ENCODE measurements around the gene ZFP3. TPM values are rescaled to one million over a fixed set of nuclear protein-coding genes. Genes with fewer than 3 reads are reported as not detected.

ZFP3 gene
- total and polyA plus RNA-seq, 2 of the 4 experiments (the other 2 are of a cell fraction), result 0.54 to 0.75 TPM

- POLR2A ChIA-PET (ENCODE audit: unreplicated experiment), result no interaction called here
- peak within 1 kb of the TSS; percentile 59 for H3K14ac ChIP-seq (replicated peaks; ENCODE audit: low read depth, low read length)
- WGBS, 2 experiments (ENCODE audit: extremely low coverage in 2 of 2, insufficient read length in 1 of 2), result 1% methylated on average over 41 of the region's 69 CpGs; no CpG with 5 or more reads in 1 of the 2 experiments
- peak; percentile 88 for DNase-seq
- intact Hi-C loops (cut with micrococcal nuclease) (no loop called here), dilution Hi-C loops (cut with HindIII; ENCODE audit: low sequenced_read_pairs, unreplicated experiment) (no loop called here), in situ Hi-C loops (cut with MboI; ENCODE audit: low sequenced_read_pairs) (no loop called here)
- BruUV-seq (replicated peaks), result no TSS peak
- peaks cover 15% of the 10 kb centered on the region for H3K27me3 ChIP-seq (ENCODE audit: control insufficient read depth, insufficient read depth, low read length)
- H3K9me1 ChIP-seq (ENCODE audit: insufficient read depth, low read length), result no peaks in the 10 kb centered on the region
- H3K23ac ChIP-seq (ENCODE audit: low read depth, low read length), result peak within 1 kb of the TSS; percentile 44
- H2BK20ac ChIP-seq (ENCODE audit: low read depth, low read length), result no peak within 1 kb of the TSS
- ATAC-seq (ENCODE audit: low read depth), result peak; percentile 96
- peak within 1 kb of the TSS; percentile 99 for H2AFZ ChIP-seq (replicated peaks; ENCODE audit: low read length, poor library complexity)
- H4K20me1 ChIP-seq (ENCODE audit: insufficient read depth, low read length), result no peaks in the 10 kb centered on the region
- H4K8ac ChIP-seq (ENCODE audit: low read depth in 2 of 2, low read length in 2 of 2), result peak within 1 kb of the TSS; percentile 92 to 93
- peaks cover 16% of the 10 kb centered on the region for H3K9me3 ChIP-seq (ENCODE audit: control insufficient read depth, insufficient read depth, low read length)
- H3K79me1 ChIP-seq (ENCODE audit: low read depth in 1 of 2, low read length in 2 of 2), result peaks cover 10 to 20% of the 10 kb centered on the region in 2 experiments
- 0 out of 2 replicates have a peak within 1 kb of the TSS, but pooled peaks have one; percentile 15 for H2BK120ac ChIP-seq (ENCODE audit: low read depth, low read length)
- H3K9ac ChIP-seq (ENCODE audit: low read depth, low read length), result peak within 1 kb of the TSS; percentile 55
- peaks cover 16% of the 10 kb centered on the region for H3K36me3 ChIP-seq (ENCODE audit: control insufficient read depth, insufficient read depth, low read length)
- no peak within 1 kb of the TSS for H2AK5ac ChIP-seq (ENCODE audit: low read depth, low read length)
- H2BK15ac ChIP-seq (ENCODE audit: low read depth, low read length), result no peak within 1 kb of the TSS
- H2AK9ac ChIP-seq (replicated peaks; ENCODE audit: low read depth, low read length, poor library complexity), result peak within 1 kb of the TSS; percentile 85
- H3K18ac ChIP-seq (ENCODE audit: low read depth, low read length), result no peak within 1 kb of the TSS
- H3K27ac ChIP-seq (ENCODE audit: insufficient read depth, low read length), result peak within 1 kb of the TSS; percentile 34; the same call in 1 of the 2 replicates
- CTCF ChIA-PET, result no interaction called here
- H4K5ac ChIP-seq (ENCODE audit: low read depth, low read length), result peak within 1 kb of the TSS; percentile 62; the same call in 1 of the 2 replicates
- peak within 1 kb of the TSS; percentile 33; the same call in 1 of the 2 replicates for H4K91ac ChIP-seq (ENCODE audit: insufficient read depth, low read depth, low read length)
- H3K4me3 ChIP-seq (ENCODE audit: insufficient read depth, low read depth, low read length), result peak within 1 kb of the TSS; percentile 78
- peak within 1 kb of the TSS; percentile 62; the same call in 1 of the 2 replicates for H3K56ac ChIP-seq (ENCODE audit: extremely low read depth, insufficient read depth, low read length)
- H3K4me2 ChIP-seq (ENCODE audit: low read depth, low read length), result peak within 1 kb of the TSS; percentile 88
- H3K4ac ChIP-seq (ENCODE audit: low read depth, low read length), result peak within 1 kb of the TSS; percentile 55
- H3K4me1 ChIP-seq (ENCODE audit: control insufficient read depth, insufficient read depth, low read length), result no peaks in the 10 kb centered on the region
- no peak within 1 kb of the TSS for H2BK5ac ChIP-seq (ENCODE audit: low read depth, low read length, poor library complexity, severe bottlenecking)
- TF ChIP-seq ELK1 (IDR thresholded peaks at IDR 0.05; ENCODE audit: borderline replicate concordance, low read depth, low read length) (no peak), MAFK (IDR thresholded peaks at IDR 0.05; ENCODE audit: low read depth, low read length) (no peak), CEBPB (IDR thresholded peaks at IDR 0.05; ENCODE audit: low read depth, low read length) (no peak), POLR2A (IDR thresholded peaks at IDR 0.05; ENCODE audit: low read depth, low read length) (0 out of 2 replicates have a peak, but pooled peaks have one; percentile 23), RAD21 (IDR thresholded peaks at IDR 0.05; ENCODE audit: low read length) (no peak; the same call in 1 of the 2 replicates), MAZ (IDR thresholded peaks at IDR 0.05; ENCODE audit: borderline replicate concordance, low read depth, low read length) (peak; percentile 7; the same call in 1 of the 2 replicates), MXI1 (IDR thresholded peaks at IDR 0.05; ENCODE audit: borderline replicate concordance, low read depth, low read length) (0 out of 2 replicates have a peak, but pooled peaks have one; percentile 1), CHD1 (IDR thresholded peaks at IDR 0.05; ENCODE audit: low read depth, low read length) (no peak), SMC3 (IDR thresholded peaks at IDR 0.05; ENCODE audit: low read depth, low read length) (no peak), FOS (IDR thresholded peaks at IDR 0.05; ENCODE audit: low read depth, low read length) (no peak), RCOR1 (IDR thresholded peaks at IDR 0.05; ENCODE audit: insufficient replicate concordance, low read length) (no peak), BHLHE40 (IDR thresholded peaks at IDR 0.05; ENCODE audit: low read depth, low read length) (peak; percentile 44; the same call in 1 of the 2 replicates), CTCF (conservative IDR thresholded peaks at IDR 0.05; ENCODE audit: low read depth, low read length) (no peak), RFX5 (IDR thresholded peaks at IDR 0.05; ENCODE audit: low read depth, low read length) (no peak)
These were observed 33.3 kb downstream of the ZFP3 start, which contains the start of gene ZNF232 for GRCh38 chr17:5111402-5112204. ZNF232 (minus strand) TSS chr17:5111878; CDS start chr17:5111822, 56 bp downstream.
